ENCODE measurements around the gene BRD2. TPM values are rescaled to one million over a fixed set of nuclear protein-coding genes. Genes with fewer than 3 reads are reported as not detected.

Gene BRD2
- total RNA-seq, 8 experiments from 2014 or later = 124 to 401 (median 193) TPM

Other genes starting within 250 kb of the BRD2 start
- gene HLA-DQA2, start 227.2 kb upstream of the BRD2 start, total RNA-seq = under 1 TPM in 1 of 8 experiments, not detected in 7; 0.14 TPM
- under 1 TPM in 3 of 8 experiments, not detected in 5; 0.08 to 0.19 (median 0.15) TPM for gene HLA-DQB2, start 205.1 kb upstream of the BRD2 start, total RNA-seq
- gene HLA-DOB, start 151.6 kb upstream of the BRD2 start, total RNA-seq = 1 to 10 TPM in 2 of 8 experiments, under 1 TPM in 1, not detected in 5; 0.47 to 1.4 (median 1.1) TPM
- gene TAP2, start 129.9 kb upstream of the BRD2 start, total RNA-seq = 100 to 1,000 TPM in 1 of 8 experiments, 10 to 100 TPM in 3, 1 to 10 TPM in 4; 1.7 to 104 (median 13.5) TPM
- gene PSMB8, start 124.5 kb upstream of the BRD2 start, total RNA-seq = 100 to 1,000 TPM in 1 of 8 experiments, 10 to 100 TPM in 3, under 1 TPM in 2, not detected in 2; 0.14 to 252 (median 41.8) TPM
- 100 to 1,000 TPM in 1 of 8 experiments, 10 to 100 TPM in 3, under 1 TPM in 4; 0.18 to 115 (median 12.6) TPM for gene TAP1, start 114.9 kb upstream of the BRD2 start, total RNA-seq
- gene PSMB9, start 114.4 kb upstream of the BRD2 start, total RNA-seq = 10 to 100 TPM in 4 of 8 experiments, under 1 TPM in 2, not detected in 2; 0.05 to 72.7 (median 11.4) TPM
- gene HLA-DMB, start 27.6 kb upstream of the BRD2 start, total RNA-seq = 1 to 10 TPM in 1 of 8 experiments, under 1 TPM in 7; 0.14 to 1.1 (median 0.34) TPM
- 1 to 10 TPM in 4 of 8 experiments, under 1 TPM in 4; 0.46 to 6.1 (median 1.3) TPM for gene HLA-DMA, start 15.5 kb upstream of the BRD2 start, total RNA-seq
- 1 to 10 TPM in 1 of 8 experiments, under 1 TPM in 7; 0.21 to 1.3 (median 0.54) TPM for gene HLA-DOA, start 41.0 kb downstream of the BRD2 start, total RNA-seq
- 1 to 10 TPM in 2 of 8 experiments, under 1 TPM in 6; 0.09 to 6.9 (median 0.40) TPM for gene HLA-DPA1, start 105.1 kb downstream of the BRD2 start, total RNA-seq
- 10 to 100 TPM in 1 of 8 experiments, 1 to 10 TPM in 6, under 1 TPM in 1; 0.55 to 16.5 (median 2.1) TPM for gene HLA-DPB1, start 107.4 kb downstream of the BRD2 start, total RNA-seq
- 1 to 10 TPM in 7 of 8 experiments, under 1 TPM in 1; 0.71 to 3.4 (median 2.0) TPM for gene COL11A2, start 223.9 kb downstream of the BRD2 start, total RNA-seq
- gene RXRB, start 232.1 kb downstream of the BRD2 start, total RNA-seq = 10 to 100 TPM; 19.3 to 52.0 (median 35.4) TPM
- gene SLC39A7, start 232.3 kb downstream of the BRD2 start, total RNA-seq = 100 to 1,000 TPM in 6 of 8 experiments, 10 to 100 TPM in 2; 69.2 to 143 (median 132) TPM
- 10 to 100 TPM in 4 of 8 experiments, 1 to 10 TPM in 4; 8.7 to 26.6 (median 9.9) TPM for gene HSD17B8, start 236.1 kb downstream of the BRD2 start, total RNA-seq
- 10 to 100 TPM; 17.2 to 43.0 (median 34.5) TPM for gene RING1, start 239.9 kb downstream of the BRD2 start, total RNA-seq

All from motor neuron (in vitro differentiated cells).